GM23338 (cell line): ENCODE results near the gene SMOC1. TPM values are rescaled to one million over a fixed set of nuclear protein-coding genes. Genes with fewer than 3 reads are reported as not detected.

Source experiments
- ATAC-seq: fragments of 200-7000 bp; cut with Tn5 transposase; 3 replicates; pipeline ENCODE4 v1.9.1; 2020
- DNase-seq: peaks from one replicate; pipeline ENCODE4 v3.0.0-alpha.2; 2015; ENCODE audit warnings: low spot score
- H2AFZ ChIP-seq: fragments of 200-600 bp; sonication (generic); 2 replicates; pipeline ENCODE4 v1.8.0; 2016; ENCODE audit warnings: antibody characterized with exemption, mild to moderate bottlenecking, moderate library complexity
- H3F3A ChIP-seq: fragments of 200-600 bp; sonication (generic); replicated peaks from 2 replicates; pipeline ENCODE4 v1.8.0; 2017; ENCODE audit warnings: antibody characterized with exemption, mixed run types, low read depth
- H3K27ac ChIP-seq: fragments of 200-600 bp; sonication (generic); 2 replicates; pipeline ENCODE4 v1.6.1; 2016; ENCODE audit warnings: low read depth
- H3K27me3 ChIP-seq: fragments of 200-600 bp; sonication (generic); 2 replicates; pipeline ENCODE4 v1.8.0; 2016; ENCODE audit warnings: mild to moderate bottlenecking, mixed run types, moderate library complexity; ENCODE audit not compliant: insufficient read depth
- H3K36me3 ChIP-seq: fragments of 200-600 bp; sonication (generic); 2 replicates; pipeline ENCODE4 v1.8.0; 2016; ENCODE audit warnings: mild to moderate bottlenecking; ENCODE audit not compliant: insufficient read depth
- H3K4me1 ChIP-seq: fragments of 200-600 bp; sonication (generic); 2 replicates; pipeline ENCODE4 v1.8.0; 2016; ENCODE audit warnings: mild to moderate bottlenecking, moderate library complexity; ENCODE audit not compliant: insufficient read depth
- H3K4me2 ChIP-seq: fragments of 200-600 bp; sonication (generic); 2 replicates; pipeline ENCODE4 v1.7.1; 2017; ENCODE audit warnings: mixed run types
- H3K4me3 ChIP-seq: fragments of 200-600 bp; sonication (generic); 2 replicates; pipeline ENCODE4 v1.6.1; 2016; ENCODE audit warnings: mixed run types
- H3K79me2 ChIP-seq: fragments of 200-600 bp; sonication (generic); replicated peaks from 2 replicates; pipeline ENCODE4 v1.8.0; 2017; ENCODE audit warnings: mild to moderate bottlenecking; ENCODE audit not compliant: insufficient read depth
- H3K9me2 ChIP-seq: fragments of 200-600 bp; sonication (generic); 2 replicates; pipeline ENCODE4 v1.8.0; 2017; ENCODE audit not compliant: insufficient read depth
- H4K20me1 ChIP-seq: fragments of 200-600 bp; sonication (generic); replicated peaks from 2 replicates; pipeline ENCODE4 v1.8.0; 2017; ENCODE audit warnings: mild to moderate bottlenecking; ENCODE audit not compliant: insufficient read depth
- H3K27ac Mint-ChIP-seq: 2 replicates; pipeline ENCODE4 v1.8.0; 2020; ENCODE audit warnings: inconsistent platforms, mild to moderate bottlenecking, moderate library complexity, mixed read lengths
- H3K27me3 Mint-ChIP-seq: 3 replicates; pipeline ENCODE4 v1.8.0; 2022; ENCODE audit warnings: low read depth, mild to moderate bottlenecking, moderate library complexity, mixed read lengths, inconsistent platforms; ENCODE audit not compliant: insufficient read depth, poor library complexity
- H3K36me3 Mint-ChIP-seq: 3 replicates; pipeline ENCODE4 v1.8.0; 2021; ENCODE audit warnings: low read depth, mild to moderate bottlenecking, inconsistent platforms, moderate library complexity, mixed read lengths
- H3K4me1 Mint-ChIP-seq: 3 replicates; pipeline ENCODE4 v1.8.0; 2020; ENCODE audit warnings: mild to moderate bottlenecking, inconsistent platforms, mixed read lengths
- H3K4me3 Mint-ChIP-seq: 3 replicates; pipeline ENCODE4 v1.8.0; 2021; ENCODE audit warnings: moderate library complexity, mild to moderate bottlenecking, inconsistent platforms, mixed read lengths
- H3K9me3 Mint-ChIP-seq: 3 replicates; pipeline ENCODE4 v1.8.0; 2020; ENCODE audit warnings: moderate library complexity, mild to moderate bottlenecking, inconsistent platforms, mixed read lengths
- CREB1 ChIP-seq: fragments of 250-450 bp; sonication (Bioruptor Pico); IDR thresholded peaks from 2 replicates; pipeline ENCODE4 v1.5.0; 2020; ENCODE audit warnings: low read depth, mild to moderate bottlenecking, moderate library complexity
- ETS1 ChIP-seq: IDR thresholded peaks from 2 replicates; pipeline ENCODE4 v1.6.1; 2016; ENCODE audit warnings: antibody characterized with exemption
- EZH2 ChIP-seq: fragments of 200-600 bp; sonication (generic); IDR thresholded peaks from one replicate; pipeline ENCODE4 v1.8.0; 2017; ENCODE audit warnings: antibody characterized with exemption, mild to moderate bottlenecking, low read depth; ENCODE audit not compliant: unreplicated experiment
- JUNB ChIP-seq: IDR thresholded peaks from one replicate; pipeline ENCODE4 v1.6.1; 2016; ENCODE audit warnings: antibody characterized with exemption; ENCODE audit not compliant: unreplicated experiment
- NANOG ChIP-seq: IDR thresholded peaks from 2 replicates; pipeline ENCODE4 v1.6.1; 2016; ENCODE audit warnings: antibody characterized with exemption, borderline replicate concordance
- POLR2AphosphoS5 ChIP-seq: IDR thresholded peaks from 2 replicates; pipeline ENCODE4 v1.6.1; 2016; ENCODE audit warnings: antibody characterized with exemption, low read depth
- STAT1 ChIP-seq: IDR thresholded peaks from one replicate; pipeline ENCODE4 v1.6.1; 2016; ENCODE audit warnings: antibody characterized with exemption; ENCODE audit not compliant: unreplicated experiment
- ZNF331 ChIP-seq: fragments of 250-450 bp; sonication (Bioruptor Pico); IDR thresholded peaks from 2 replicates; pipeline ENCODE4 v1.5.0; 2020; ENCODE audit warnings: low read depth, mild to moderate bottlenecking, moderate library complexity
- ZNF462 ChIP-seq: fragments of 250-450 bp; sonication (Bioruptor Pico); IDR thresholded peaks from 2 replicates; pipeline ENCODE4 v1.5.0; 2020; ENCODE audit warnings: mild to moderate bottlenecking, moderate library complexity
- polyA plus RNA-seq: library from polyadenylated mRNA; unstranded; fragments of >200 nt; fragmentation: Nextera tagmentation; extraction: Ambion mirVana; gene quantifications from 2 replicates; pipeline ENCODE4 v1.2.1, GENCODE V29; 2016
- total RNA-seq: library from RNA; depleted of rRNA; stranded (reverse); fragments of >200 nt; shearing (Covaris generic); gene quantifications from 2 replicates; pipeline ENCODE4 v1.2.3, GENCODE V29; 2014

The SMOC1 gene
- total and polyA plus RNA-seq, 2 experiments from 2014 or later, result 0.79 to 1.6 TPM

GRCh38 chr14:70047598-70048312 lies 168.5 kb downstream of the SMOC1 start (continued):
- TF ChIP-seq ZNF462 (no peak), JUNB (no peak), CREB1 (CRISPR knock-in tag) (no peak)

- no peaks in the 10 kb centered on the region for H4K20me1 ChIP-seq
- no peaks in the 10 kb centered on the region for H3K79me2 ChIP-seq
- H3K4me2 ChIP-seq, result no peak overlapping the region
- no peaks in the 10 kb centered on the region for H3F3A ChIP-seq
- no peaks in the 10 kb centered on the region for H3K27me3 ChIP-seq
- ATAC-seq, result no peak
- Mint-ChIP-seq H3K9me3 (no peaks in the 10 kb centered on the region), H3K4me3 (no peak overlapping the region), H3K27ac (no peak overlapping the region), H3K27me3 (peaks cover 3% of the 10 kb centered on the region), H3K4me1 (0 out of 3 replicates have a peak, but pooled peaks cover 2% of the 10 kb centered on the region), H3K36me3 (no peaks in the 10 kb centered on the region)
- no peak overlapping the region for H3K27ac ChIP-seq
- DNase-seq, result no peak
- H3K4me3 ChIP-seq, result no peak overlapping the region
- no peaks in the 10 kb centered on the region; the same call in 1 of the 2 replicates for H3K4me1 ChIP-seq
- no peaks in the 10 kb centered on the region for H3K9me2 ChIP-seq
- no peaks in the 10 kb centered on the region for H3K36me3 ChIP-seq
- H2AFZ ChIP-seq, result no peak overlapping the region
- TF ChIP-seq CREB1 (CRISPR knock-in tag) (no peak), EZH2 (no peak), NANOG (no peak), JUNB (no peak), ETS1 (no peak), ZNF331 (no peak), POLR2AphosphoS5 (no peak), STAT1 (no peak)
Measured at GRCh38 chr14:70048313-70048654, 169.1 kb downstream of the SMOC1 start.
